HepG2 (cell line): Measurements from ENCODE around the gene SRR. TPM values are rescaled to one million over a fixed set of nuclear protein-coding genes. Genes with fewer than 3 reads are reported as not detected.

Experiments used
- CCAR2 ChIP-seq: fragments of 200-400 bp; formaldehyde crosslinking; optimal IDR thresholded peaks from 2 replicates; pipeline ENCODE3; 2018; ENCODE audit warnings: low read depth, mild to moderate bottlenecking, low read length, moderate library complexity
- MLX ChIP-seq: IDR thresholded peaks from 2 replicates; pipeline ENCODE4 v1.6.1; 2016
- MXI1 ChIP-seq: IDR thresholded peaks from 3 replicates; pipeline ENCODE4 v1.6.1; 2012; ENCODE audit warnings: low read depth, low read length, inconsistent platforms, borderline replicate concordance
- RCOR2 ChIP-seq: IDR thresholded peaks from 2 replicates; pipeline ENCODE4 v1.6.1; 2016; ENCODE audit warnings: missing biosample characterization, missing genetic modification reagents
- SOX13 ChIP-seq, 3 experiments: fragments of 450-650 bp in 1 of 3; sonication (generic) in 1 of 3; formaldehyde crosslinking in 1 of 3; IDR thresholded peaks in 2 of 3; conservative IDR thresholded peaks in 1 of 3; 2 replicates each; pipeline versions ENCODE4 v1.5.0 to v1.6.1; 2016 to 2020; ENCODE audit warnings: antibody characterized with exemption in 1 of 3, mild to moderate bottlenecking in 1 of 3, missing compliant biosample characterization in 1 of 3, missing genetic modification reagents in 1 of 3, moderate library complexity in 1 of 3
- ZBTB10 ChIP-seq: sonication (generic); formaldehyde crosslinking; IDR thresholded peaks from 2 replicates; pipeline ENCODE4 v1.4.0; 2020; ENCODE audit warnings: missing genetic modification reagents, borderline replicate concordance
- ZNF160 ChIP-seq: sonication (generic); formaldehyde crosslinking; IDR thresholded peaks from 2 replicates; pipeline ENCODE4 v1.8.0; 2022; ENCODE audit warnings: mild to moderate bottlenecking, inconsistent platforms, missing genetic modification reagents
- ZNF687 ChIP-seq: sonication (generic); formaldehyde crosslinking; IDR thresholded peaks from 2 replicates; pipeline ENCODE4 v1.5.1; 2020; ENCODE audit warnings: mild to moderate bottlenecking, missing genetic modification reagents, moderate library complexity
- ZNF710 ChIP-seq: sonication (generic); formaldehyde crosslinking; IDR thresholded peaks from 2 replicates; pipeline ENCODE4 v1.5.0; 2020; ENCODE audit warnings: mild to moderate bottlenecking, missing genetic modification reagents, borderline replicate concordance
- polyA plus RNA-seq, 8 experiments: library from polyadenylated mRNA; depleted of rRNA in 3 of 8; stranded (reverse) in 7 of 8; unstranded in 1 of 8; fragments of >200 nt; fragmentation: Illumina TruSeq in 4 of 8; extraction: Trizol in 4 of 8; gene quantifications; 2 replicates each; pipeline versions ENCODE4 v1.2.1 to v1.2.3, GENCODE V29; 2011 to 2016; ENCODE audit warnings: low read depth in 4 of 8, missing spikeins in 1 of 8, mixed read lengths in 1 of 8; ENCODE audit not compliant: insufficient read depth in 1 of 8
- total RNA-seq, 5 experiments: library from RNA; depleted of rRNA; stranded (reverse); fragments of >200 nt; fragmentation: Illumina TruSeq; extraction: Trizol; gene quantifications; 2 replicates each; pipeline ENCODE4 v1.2.3, GENCODE V29; 2016; ENCODE audit warnings: low read depth in 1 of 5
- TF ChIP-seq, protein P1 (sequence below): sonication (generic); formaldehyde crosslinking; IDR thresholded peaks from 2 replicates; pipeline ENCODE4 v1.4.0; 2020; ENCODE audit warnings: missing genetic modification reagents
- TF ChIP-seq, protein P2 (sequence below): sonication (generic); formaldehyde crosslinking; conservative IDR thresholded peaks from 2 replicates; pipeline ENCODE4 v1.4.0; 2020; ENCODE audit warnings: missing genetic modification reagents

SRR gene
- total and polyA plus RNA-seq, 2 of the 13 experiments (the other 11 are each of a cell fraction or from before 2014, with no cell fraction given): 3.6 to 7.8 TPM

- TF ChIP-seq, protein P1, sequence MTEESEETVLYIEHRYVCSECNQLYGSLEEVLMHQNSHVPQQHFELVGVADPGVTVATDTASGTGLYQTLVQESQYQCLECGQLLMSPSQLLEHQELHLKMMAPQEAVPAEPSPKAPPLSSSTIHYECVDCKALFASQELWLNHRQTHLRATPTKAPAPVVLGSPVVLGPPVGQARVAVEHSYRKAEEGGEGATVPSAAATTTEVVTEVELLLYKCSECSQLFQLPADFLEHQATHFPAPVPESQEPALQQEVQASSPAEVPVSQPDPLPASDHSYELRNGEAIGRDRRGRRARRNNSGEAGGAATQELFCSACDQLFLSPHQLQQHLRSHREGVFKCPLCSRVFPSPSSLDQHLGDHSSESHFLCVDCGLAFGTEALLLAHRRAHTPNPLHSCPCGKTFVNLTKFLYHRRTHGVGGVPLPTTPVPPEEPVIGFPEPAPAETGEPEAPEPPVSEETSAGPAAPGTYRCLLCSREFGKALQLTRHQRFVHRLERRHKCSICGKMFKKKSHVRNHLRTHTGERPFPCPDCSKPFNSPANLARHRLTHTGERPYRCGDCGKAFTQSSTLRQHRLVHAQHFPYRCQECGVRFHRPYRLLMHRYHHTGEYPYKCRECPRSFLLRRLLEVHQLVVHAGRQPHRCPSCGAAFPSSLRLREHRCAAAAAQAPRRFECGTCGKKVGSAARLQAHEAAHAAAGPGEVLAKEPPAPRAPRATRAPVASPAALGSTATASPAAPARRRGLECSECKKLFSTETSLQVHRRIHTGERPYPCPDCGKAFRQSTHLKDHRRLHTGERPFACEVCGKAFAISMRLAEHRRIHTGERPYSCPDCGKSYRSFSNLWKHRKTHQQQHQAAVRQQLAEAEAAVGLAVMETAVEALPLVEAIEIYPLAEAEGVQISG (CRISPR knock-in tag): peak; percentile 93
- TF ChIP-seq ZNF687 (CRISPR knock-in tag) (peak; percentile 98), SOX13 (IDR thresholded peaks at IDR 0.05) (no peak), SOX13 (CRISPR knock-in tag; conservative IDR thresholded peaks at IDR 0.05 in 1 of 2, IDR thresholded peaks at IDR 0.05 in 1 of 2) (peak in 1 of 2 experiments; percentile 11; a peak in 1 of 4 replicates), ZBTB10 (peak; percentile 37; the same call in 1 of the 2 replicates), CCAR2 (no peak), ZNF160 (CRISPR knock-in tag) (no peak), MLX (no peak), MXI1 (peak; percentile 98; the same call in 2 of the 3 replicates), ZNF710 (no peak; the same call in 1 of the 2 replicates), RCOR2 (CRISPR knock-in tag) (no peak)
- TF ChIP-seq, protein P2, sequence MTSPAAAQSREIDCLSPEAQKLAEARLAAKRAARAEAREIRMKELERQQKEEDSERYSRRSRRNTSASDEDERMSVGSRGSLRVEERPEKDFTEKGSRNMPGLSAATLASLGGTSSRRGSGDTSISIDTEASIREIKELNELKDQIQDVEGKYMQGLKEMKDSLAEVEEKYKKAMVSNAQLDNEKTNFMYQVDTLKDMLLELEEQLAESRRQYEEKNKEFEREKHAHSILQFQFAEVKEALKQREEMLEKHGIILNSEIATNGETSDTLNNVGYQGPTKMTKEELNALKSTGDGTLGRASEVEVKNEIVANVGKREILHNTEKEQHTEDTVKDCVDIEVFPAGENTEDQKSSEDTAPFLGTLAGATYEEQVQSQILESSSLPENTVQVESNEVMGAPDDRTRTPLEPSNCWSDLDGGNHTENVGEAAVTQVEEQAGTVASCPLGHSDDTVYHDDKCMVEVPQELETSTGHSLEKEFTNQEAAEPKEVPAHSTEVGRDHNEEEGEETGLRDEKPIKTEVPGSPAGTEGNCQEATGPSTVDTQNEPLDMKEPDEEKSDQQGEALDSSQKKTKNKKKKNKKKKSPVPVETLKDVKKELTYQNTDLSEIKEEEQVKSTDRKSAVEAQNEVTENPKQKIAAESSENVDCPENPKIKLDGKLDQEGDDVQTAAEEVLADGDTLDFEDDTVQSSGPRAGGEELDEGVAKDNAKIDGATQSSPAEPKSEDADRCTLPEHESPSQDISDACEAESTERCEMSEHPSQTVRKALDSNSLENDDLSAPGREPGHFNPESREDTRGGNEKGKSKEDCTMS: no peak; the same call in 1 of the 2 replicates
Measured at GRCh38 chr17:2336215-2336851, 32.6 kb downstream of the SRR start, which contains the start of gene TSR1 (continued).
